ENCODE measurements around the gene AXL.

DNA sequence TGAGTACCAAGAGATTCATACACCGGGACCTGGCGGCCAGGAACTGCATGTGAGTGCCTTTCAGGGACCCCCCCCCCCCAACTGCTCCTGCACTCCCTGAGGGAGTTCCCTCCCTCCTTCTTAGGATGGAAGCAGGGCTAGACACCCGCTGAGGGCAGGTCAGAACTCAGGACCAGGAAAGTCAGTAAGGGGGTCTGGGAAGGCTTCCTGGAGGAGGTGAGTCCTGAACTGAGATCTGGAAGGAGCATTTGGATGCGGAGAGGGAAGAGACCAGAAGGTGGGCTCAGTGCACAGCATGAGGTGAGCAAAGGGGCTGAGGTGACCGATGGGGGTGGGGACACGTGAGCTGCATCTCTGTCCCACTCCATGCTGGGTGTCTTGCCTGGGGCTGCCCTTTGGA, 34.6 kb downstream of the AXL start:
- TF ChIP-seq POLR2A (IDR thresholded peaks at IDR 0.05) (no peak), POLR2AphosphoS5 (IDR thresholded peaks at IDR 0.05) (no peak)
- TF ChIP-seq, protein P1, sequence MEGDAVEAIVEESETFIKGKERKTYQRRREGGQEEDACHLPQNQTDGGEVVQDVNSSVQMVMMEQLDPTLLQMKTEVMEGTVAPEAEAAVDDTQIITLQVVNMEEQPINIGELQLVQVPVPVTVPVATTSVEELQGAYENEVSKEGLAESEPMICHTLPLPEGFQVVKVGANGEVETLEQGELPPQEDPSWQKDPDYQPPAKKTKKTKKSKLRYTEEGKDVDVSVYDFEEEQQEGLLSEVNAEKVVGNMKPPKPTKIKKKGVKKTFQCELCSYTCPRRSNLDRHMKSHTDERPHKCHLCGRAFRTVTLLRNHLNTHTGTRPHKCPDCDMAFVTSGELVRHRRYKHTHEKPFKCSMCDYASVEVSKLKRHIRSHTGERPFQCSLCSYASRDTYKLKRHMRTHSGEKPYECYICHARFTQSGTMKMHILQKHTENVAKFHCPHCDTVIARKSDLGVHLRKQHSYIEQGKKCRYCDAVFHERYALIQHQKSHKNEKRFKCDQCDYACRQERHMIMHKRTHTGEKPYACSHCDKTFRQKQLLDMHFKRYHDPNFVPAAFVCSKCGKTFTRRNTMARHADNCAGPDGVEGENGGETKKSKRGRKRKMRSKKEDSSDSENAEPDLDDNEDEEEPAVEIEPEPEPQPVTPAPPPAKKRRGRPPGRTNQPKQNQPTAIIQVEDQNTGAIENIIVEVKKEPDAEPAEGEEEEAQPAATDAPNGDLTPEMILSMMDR (IDR thresholded peaks at IDR 0.05), result no peak

Measured in prostate gland (tissue), 2 donors.